HG03025 (cell line): ENCODE measurements around the gene ITPKA.

Experiments used
- ATAC-seq: cut with Tn5 transposase; IDR thresholded peaks from one replicate; pipeline ENCODE4 v1.9.1; 2021; ENCODE audit warnings: mild to moderate bottlenecking, moderate library complexity; ENCODE audit not compliant: unreplicated experiment, low FRiP score

Gene ITPKA

DNA sequence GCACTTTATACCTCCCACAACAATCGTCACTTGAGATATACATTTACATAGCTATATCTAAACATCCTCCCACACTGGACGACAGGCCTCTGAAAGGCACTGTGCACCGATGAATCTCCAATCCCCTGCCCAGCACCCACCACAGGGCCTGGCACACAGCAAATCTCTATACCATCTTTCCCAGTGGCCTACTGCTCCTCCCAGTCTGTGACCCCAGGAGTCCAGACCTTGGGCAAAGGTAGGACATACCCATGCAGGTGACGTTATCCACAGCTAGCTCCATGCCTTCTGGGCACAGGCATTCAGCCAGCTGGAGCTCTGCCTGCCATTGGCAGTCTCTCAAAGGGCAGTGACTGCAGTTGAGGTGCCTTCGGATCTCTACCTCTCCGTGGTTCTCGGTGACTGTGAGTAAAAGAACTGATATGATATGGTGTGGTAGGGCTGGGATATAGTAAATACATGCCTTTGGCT lies 14.2 kb downstream of the ITPKA start:
- no peak for ATAC-seq

- no peak for ATAC-seq
Observed at GRCh38 chr15:41510728-41511127, 17.1 kb downstream of the ITPKA start.

DNA sequence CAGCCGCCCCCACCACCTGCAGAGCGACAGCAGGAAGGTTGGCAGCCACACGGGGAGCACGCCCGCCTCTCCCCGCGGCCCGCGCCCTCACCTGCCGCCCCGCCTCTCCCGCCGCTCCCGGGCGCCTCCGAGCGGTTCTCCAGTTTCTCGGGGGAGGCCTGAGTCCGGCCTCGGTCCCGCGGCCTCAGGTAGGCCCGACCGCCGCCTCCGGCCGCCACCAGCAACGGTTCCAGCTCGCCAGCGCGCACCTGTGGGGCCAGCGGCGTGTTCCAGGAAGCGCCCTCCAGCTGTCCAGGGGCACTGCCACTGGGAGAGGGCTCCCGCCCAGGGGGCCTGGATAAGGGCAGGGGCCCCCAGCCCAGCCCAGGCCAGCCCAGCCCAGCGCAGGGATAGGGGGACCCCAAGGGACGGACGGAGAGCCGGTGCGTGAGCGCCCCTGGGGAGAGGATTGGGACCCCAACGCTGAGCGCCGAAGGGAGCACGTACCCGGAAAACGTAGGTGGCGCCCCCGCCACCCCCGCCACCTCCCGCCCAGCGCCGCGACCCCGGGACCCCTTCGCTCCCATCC lies 17.7 kb downstream of the ITPKA start:
- ATAC-seq = no peak

DNA sequence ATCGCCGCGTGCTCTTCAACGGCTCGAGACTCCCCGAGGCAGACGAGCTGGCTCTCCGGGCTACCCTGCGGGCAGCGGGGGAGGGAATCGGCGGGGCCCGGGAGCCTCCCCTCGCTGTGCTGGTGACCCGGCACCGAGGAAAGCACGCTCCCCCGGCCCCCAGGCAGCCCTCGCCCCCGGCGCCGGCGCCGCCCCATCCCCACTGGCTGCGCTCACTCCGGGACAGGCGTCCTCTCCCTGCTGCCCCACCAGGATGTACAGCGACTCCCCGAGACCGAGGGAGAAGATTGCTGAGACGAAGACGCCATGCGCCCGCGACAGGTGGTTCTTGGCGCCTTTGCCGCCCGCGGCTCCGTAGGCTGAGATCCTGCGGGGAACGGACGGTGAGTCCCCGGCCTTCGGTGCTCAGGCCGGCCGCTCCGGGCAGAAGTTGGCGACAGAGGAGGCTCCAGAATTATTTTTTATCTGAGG lies 18.3 kb downstream of the ITPKA start:
- ATAC-seq = no peak

DNA sequence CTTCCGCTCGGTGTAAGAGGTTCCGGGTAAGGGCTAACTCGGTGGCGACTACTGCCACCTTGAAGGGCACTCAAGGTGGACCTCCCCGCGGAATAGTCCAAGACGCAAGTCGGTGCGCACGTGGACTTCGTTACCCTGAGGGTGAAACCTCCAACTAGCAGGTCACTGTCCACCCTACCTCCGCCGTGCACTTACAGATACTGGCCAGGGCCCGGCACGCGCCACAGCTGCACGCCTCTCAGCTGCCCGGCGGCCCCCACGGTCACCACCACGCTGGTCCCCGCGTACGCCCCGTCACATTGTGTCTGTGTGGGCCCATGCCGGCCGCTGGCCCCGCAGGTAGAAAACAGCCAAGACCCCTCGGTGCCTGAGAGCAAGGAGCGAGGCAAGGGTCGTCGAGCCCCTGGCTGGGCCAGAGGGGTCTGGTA lies 18.9 kb downstream of the ITPKA start:
- no peak for ATAC-seq

- ATAC-seq = no peak
Observed at GRCh38 chr15:41512940-41513505, 19.3 kb downstream of the ITPKA start.

- no peak for ATAC-seq
Observed at GRCh38 chr15:41513506-41514227, 20.0 kb downstream of the ITPKA start, which contains the start of gene LTK. LTK (minus strand) TSS chr15:41513827; CDS start chr15:41513709, 118 bp downstream.

DNA sequence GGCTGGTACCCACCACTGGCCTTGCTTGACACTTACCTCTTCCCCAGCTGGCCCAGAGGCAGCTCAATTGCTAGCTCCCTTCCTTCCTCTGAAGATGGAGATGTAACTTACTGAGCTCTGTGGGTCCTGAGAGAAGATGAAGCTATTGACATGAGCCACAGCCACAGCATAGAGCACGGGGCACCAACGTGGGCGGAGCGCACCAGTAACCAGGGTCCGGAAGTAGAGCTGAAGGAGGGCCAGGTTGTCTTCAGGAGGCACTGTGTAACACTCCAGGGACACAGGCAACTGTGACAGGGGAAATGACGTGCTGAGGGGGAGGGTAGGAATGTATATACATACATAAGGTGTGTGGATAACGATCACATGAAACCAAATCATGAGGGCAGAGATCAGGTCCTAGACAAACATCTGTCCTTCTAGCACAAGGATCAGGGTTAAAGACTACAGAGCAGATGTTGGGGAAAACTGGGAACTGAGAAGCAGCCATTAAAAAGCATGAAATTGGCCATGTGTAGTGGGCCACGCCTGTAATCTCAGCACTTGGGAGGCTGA lies 24.3 kb downstream of the ITPKA start:
- ATAC-seq = no peak

GRCh38 chr15:41520636-41521035 lies 27.0 kb downstream of the ITPKA start:
- ATAC-seq = no peak

DNA sequence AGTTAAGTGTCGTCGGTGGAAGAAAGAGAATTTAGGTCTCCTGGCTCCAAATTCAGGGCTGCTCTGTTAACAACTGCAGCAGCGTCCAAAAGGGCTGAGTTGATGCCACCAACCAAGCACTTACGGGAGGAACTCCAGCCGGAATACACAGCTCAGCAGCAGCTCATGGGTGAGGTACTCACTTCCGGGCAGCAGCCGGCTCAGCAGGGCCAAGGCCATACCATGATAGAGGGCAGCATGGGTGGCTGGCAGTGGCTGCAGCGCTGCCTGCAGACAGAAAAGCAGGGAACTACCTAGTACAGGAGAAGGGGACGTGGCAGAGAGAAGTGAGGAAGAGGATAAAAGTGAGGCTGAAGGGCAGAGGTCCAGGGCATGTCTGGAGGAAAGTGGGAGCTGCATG lies 27.9 kb downstream of the ITPKA start:
- no peak for ATAC-seq

DNA sequence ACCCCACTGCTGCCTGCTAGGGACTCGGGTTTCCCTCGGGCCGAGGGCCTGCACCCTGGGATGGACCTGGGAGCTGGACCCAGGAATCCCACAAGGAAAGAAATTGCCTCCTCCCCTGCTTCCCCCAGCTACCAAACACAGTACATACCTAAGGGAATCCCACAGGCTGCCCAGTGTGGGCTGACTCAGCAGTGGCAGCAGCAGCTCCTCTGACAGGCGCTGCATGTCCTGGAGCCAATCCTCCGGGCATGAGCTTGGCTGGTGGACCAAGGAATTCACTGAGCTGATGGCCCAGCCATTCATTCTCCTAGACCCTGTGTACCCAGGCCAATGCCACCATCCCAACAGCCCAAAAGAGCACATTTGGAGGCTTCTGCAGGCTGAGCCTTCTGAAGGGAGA lies 29.4 kb downstream of the ITPKA start:
- ATAC-seq = no peak

- no peak for ATAC-seq
Observed at GRCh38 chr15:41530363-41530956, 36.8 kb downstream of the ITPKA start.

- no peak for ATAC-seq
Observed at GRCh38 chr15:41535544-41535943, 41.9 kb downstream of the ITPKA start.

- ATAC-seq = no peak
Observed at GRCh38 chr15:41536866-41537265, 43.2 kb downstream of the ITPKA start.

DNA sequence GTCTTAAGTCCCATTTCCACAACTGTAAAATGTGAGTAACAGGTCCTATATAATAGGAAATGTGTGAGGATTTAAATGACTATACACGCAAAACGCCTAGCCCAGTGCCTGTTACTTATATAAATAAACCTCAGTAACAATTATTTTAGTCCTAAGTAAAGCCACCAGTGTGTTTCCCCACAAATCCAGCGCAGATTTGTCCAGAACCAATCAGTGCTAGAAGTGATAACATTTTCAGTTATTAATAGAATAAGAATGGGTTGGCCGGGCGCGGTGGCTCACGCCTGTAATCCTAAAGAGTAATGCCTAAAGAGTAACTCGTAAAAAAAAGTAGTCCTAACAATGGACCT lies 49.8 kb downstream of the ITPKA start:
- ATAC-seq = no peak

DNA sequence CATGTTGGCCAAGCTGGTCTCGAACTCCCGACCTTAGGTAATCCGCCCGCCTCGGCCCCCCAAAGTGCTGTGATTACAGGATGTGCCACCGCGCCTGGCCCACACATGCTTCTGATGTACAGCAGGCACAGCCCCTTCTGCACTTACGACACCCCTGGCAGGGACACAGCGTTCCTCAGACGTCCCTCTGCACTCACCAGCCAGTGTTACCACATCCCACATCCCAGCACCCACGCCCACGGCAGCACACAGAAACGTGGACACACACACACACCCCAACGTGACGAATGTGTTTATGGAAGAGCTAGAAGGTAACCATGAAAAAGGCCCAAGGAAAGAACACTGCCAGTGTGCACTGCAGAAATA lies 51.0 kb downstream of the ITPKA start:
- ATAC-seq = no peak

DNA sequence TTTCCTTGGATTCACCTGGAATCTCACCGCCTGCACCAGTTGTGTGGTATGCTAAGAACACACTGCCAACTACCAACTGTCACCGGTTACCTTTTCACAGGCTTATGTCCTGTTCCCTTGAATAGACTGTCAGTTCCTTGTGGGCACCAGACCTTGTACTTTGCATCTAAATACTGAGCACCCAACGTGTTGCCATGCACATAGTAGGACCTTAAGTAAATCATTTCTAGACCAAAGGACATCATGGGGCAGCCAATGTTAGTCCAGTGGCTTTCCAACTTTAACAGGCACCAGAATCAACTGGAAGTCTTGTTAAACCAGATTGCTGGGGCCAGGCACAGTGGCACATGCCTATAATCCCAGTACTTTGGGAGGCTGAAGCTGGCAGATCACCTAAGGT lies 51.5 kb downstream of the ITPKA start:
- no peak for ATAC-seq

- ATAC-seq = no peak
Observed at GRCh38 chr15:41546851-41547786, 53.4 kb downstream of the ITPKA start.

DNA sequence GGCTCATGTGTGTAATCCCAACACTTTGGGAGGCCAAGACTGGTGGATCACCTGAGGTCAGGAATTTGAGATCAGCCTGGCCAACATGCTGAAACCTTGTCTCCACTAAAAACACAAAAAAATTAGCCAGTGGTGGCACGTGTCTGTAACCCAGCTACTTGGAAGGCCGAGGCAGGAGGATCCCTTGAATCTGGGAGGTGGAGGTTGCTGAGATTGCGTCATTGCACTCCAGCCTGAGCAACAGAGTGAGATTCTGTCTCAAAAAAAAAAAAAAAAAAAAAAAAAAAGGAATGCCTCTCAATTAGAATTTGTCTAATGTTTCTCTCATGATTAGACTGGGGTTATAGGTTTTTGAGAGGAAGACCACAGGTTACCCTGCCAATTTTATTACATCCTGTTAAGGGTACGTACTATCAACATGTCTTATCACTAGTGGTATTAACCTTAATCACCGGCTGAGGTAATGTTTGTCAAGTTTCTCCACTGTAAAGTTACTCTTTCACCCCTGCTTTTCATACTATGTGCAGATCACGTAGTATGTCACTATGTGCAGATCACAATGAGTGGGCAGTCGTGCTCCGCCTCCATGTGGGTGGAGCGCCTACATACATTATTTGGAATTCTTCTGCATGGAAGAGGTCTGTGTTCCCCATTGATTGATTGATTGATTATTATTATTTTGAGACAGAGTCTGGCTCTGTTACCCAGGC lies 56.5 kb downstream of the ITPKA start:
- no peak for ATAC-seq
